Heart left ventricle (tissue), 13 donors: ENCODE results near the gene CD300LF.

Source experiments
- CTCF ChIP-seq, 12 donors: fragments of 200-600 bp; sonication (generic) in 4 of 12; IDR thresholded peaks; one replicate each; pipeline versions ENCODE4 v1.5.0 to v1.8.0; 2018 to 2022; ENCODE audit warnings: antibody characterized with exemption in 12 of 12, mild to moderate bottlenecking in 5 of 12
- POLR2A ChIP-seq, 2 donors: fragments of 450-650 bp; IDR thresholded peaks; one replicate each; pipeline ENCODE4 v1.6.1; 2017; ENCODE audit warnings: antibody characterized with exemption in 2 of 2, mild to moderate bottlenecking in 2 of 2, moderate library complexity in 2 of 2
- donor health status: ischemic (EF 13 %, LVEDD 7.1; RV severe dilation, severe dysfunction).
- donor health status: DM: no; HTN: yes; CAD: no.
- donor health status: DM: no; HTN: no; CAD: no.
- donor health status: ischemic (EF 25% LVEDD 6.9; RV normal size, moderate dysfunction).
- donor health status: ischemic (EF 25% LVEDD 5.7; RV mildly dilated, moderate dysfunction).
- donor health status: ischemic (EF 35%, LVEDD 5.7; RV mildly dilated, moderate dysfunction).
- donor health status: nonischemic (EF 11% LVEDD 7.7; RV severe dilation, severe dysfunction).
- donor health status: DM: yes; HTN: yes; CAD: no.
- donor health status: PGD.
- donor health status: ischemic (EF 29% LVEDD 5.4; RV normal size, mild dysfunction).
- donor health status: nonischemic (EF 23%, LVEDD 6.1; RV moderate dilation, normal function).

GRCh38 chr17:74739227-74739831 lies 26.6 kb upstream of the CD300LF start:
- TF ChIP-seq CTCF (IDR thresholded peaks at IDR 0.05) (no peak), POLR2A (IDR thresholded peaks at IDR 0.05) (no peak)
